Measurements from ENCODE around the gene SLC12A6. TPM values are rescaled to one million over a fixed set of nuclear protein-coding genes. Genes with fewer than 3 reads are reported as not detected.

The SLC12A6 gene
- total and polyA plus RNA-seq, 2 donors: 6.6 to 22.2 TPM

DNA sequence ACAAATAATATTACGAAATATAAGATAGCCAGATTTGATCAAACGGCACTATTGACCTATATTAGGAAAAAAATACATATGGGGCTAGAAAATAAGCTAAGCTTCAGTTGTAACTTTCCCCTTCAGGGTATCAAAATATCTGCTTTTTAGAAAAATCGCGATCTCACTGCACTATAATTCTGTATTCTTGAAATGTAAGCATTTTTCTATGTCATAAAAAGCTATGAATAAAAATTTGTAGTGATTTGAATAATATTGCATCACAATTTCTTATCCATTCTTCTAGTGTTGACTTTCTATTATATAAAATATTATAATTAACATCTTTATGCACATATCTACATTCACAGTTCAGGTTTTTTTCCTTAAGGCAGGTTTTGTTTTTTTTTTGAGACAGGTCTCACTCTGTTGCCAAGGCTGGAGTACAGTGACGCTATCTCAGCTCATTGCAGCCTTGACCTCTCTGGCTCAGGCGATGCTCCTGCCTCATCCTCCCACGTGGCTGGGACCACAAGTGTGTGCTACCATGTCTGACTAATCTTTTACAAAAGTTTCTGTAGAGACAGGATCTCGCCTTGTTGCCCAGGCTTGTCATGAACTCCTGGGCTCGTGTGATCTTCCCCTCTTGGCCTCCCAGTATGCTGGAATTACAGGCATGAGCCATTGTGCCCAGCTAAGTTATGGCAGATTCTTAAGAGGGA is 91.2 kb downstream of the SLC12A6 start:
- no peaks in the 10 kb centered on the region for H3K4me1 ChIP-seq (ENCODE audit: insufficient read depth)
- H3K27ac ChIP-seq (ENCODE audit: low read depth): no peak overlapping the region
- no peak for DNase-seq (ENCODE audit: extremely low spot score)
- 84% methylated on average over 9 of the region's 9 CpGs for WGBS
- H3K4me3 ChIP-seq (ENCODE audit: low read depth, low read length): no peak overlapping the region
- peaks cover 5% of the 10 kb centered on the region for H3K36me3 ChIP-seq (ENCODE audit: insufficient read depth)

GRCh38 chr15:34243226-34243625 is 94.4 kb downstream of the SLC12A6 start:
- Histone ChIP-seq H3K36me3 (ENCODE audit: insufficient read depth) (peaks cover 2% of the 10 kb centered on the region), H3K4me1 (ENCODE audit: insufficient read depth) (no peaks in the 10 kb centered on the region), H3K4me3 (ENCODE audit: low read depth, low read length) (no peak overlapping the region), H3K27ac (ENCODE audit: low read depth) (no peak overlapping the region)
- no peak for DNase-seq (ENCODE audit: extremely low spot score)
- 61% methylated on average over 3 of the region's 3 CpGs for WGBS

- peaks cover 2% of the 10 kb centered on the region for H3K36me3 ChIP-seq (ENCODE audit: insufficient read depth)
Measured at GRCh38 chr15:34242331-34242710, 95.3 kb downstream of the SLC12A6 start.

GRCh38 chr15:34241376-34242330 is 95.9 kb downstream of the SLC12A6 start:
- no peak for DNase-seq (ENCODE audit: extremely low spot score)
- Histone ChIP-seq H3K36me3 (ENCODE audit: insufficient read depth) (peaks cover 2% of the 10 kb centered on the region), H3K4me3 (ENCODE audit: low read depth, low read length) (no peak overlapping the region), H3K27ac (ENCODE audit: low read depth) (no peak overlapping the region), H3K4me1 (ENCODE audit: insufficient read depth) (no peaks in the 10 kb centered on the region)
- WGBS: 63% methylated on average over 1 of the region's 1 CpG

More at GRCh38 chr15:34242331-34242710, 95.3 kb downstream of the SLC12A6 start:
- Histone ChIP-seq H3K4me3 (ENCODE audit: low read depth, low read length) (no peak overlapping the region), H3K4me1 (ENCODE audit: insufficient read depth) (no peaks in the 10 kb centered on the region), H3K27ac (ENCODE audit: low read depth) (no peak overlapping the region)
- no peak for DNase-seq (ENCODE audit: extremely low spot score)
- WGBS: 87% methylated on average over 4 of the region's 4 CpGs

- Histone ChIP-seq H3K27ac (ENCODE audit: low read depth) (no peak overlapping the region), H3K4me3 (ENCODE audit: low read depth, low read length) (no peak overlapping the region), H3K4me1 (ENCODE audit: insufficient read depth) (no peaks in the 10 kb centered on the region), H3K36me3 (ENCODE audit: insufficient read depth) (peaks cover 2% of the 10 kb centered on the region)
- DNase-seq (ENCODE audit: extremely low spot score): no peak
- WGBS: 88% methylated on average over 3 of the region's 3 CpGs
Measured at GRCh38 chr15:34240537-34240936, 97.0 kb downstream of the SLC12A6 start.

- Histone ChIP-seq H3K27ac (ENCODE audit: low read depth) (peak overlapping the region; percentile 38), H3K36me3 (ENCODE audit: insufficient read depth) (peaks cover 4% of the 10 kb centered on the region), H3K4me3 (ENCODE audit: low read depth, low read length) (no peak overlapping the region), H3K4me1 (ENCODE audit: insufficient read depth) (no peaks in the 10 kb centered on the region)
- 83% methylated on average over 4 of the region's 4 CpGs for WGBS
- no peak for DNase-seq (ENCODE audit: extremely low spot score)
Measured at GRCh38 chr15:34239151-34239808, 98.3 kb downstream of the SLC12A6 start.

DNA sequence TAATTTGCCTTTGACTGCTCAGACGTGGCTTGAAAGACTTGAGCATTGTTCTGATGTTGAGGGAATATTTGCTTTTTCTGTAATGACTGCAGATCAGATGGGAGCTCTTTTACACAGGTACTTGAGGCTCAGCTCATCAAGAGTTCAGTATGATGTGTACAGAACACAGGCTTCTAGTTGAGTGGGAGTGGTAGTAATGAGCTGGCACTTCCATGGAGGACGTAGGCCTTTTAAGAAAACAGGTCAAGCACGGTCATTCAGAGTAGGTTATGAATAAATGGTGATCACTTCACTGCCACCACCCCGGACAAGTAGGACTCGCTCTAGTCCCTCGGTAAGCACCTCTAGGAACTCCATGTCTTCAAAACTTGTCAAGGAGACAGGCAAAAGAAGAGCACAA is 104.0 kb downstream of the SLC12A6 start:
- Histone ChIP-seq H3K4me1 (ENCODE audit: insufficient read depth) (no peaks in the 10 kb centered on the region), H3K27ac (ENCODE audit: low read depth) (no peak overlapping the region), H3K4me3 (ENCODE audit: low read depth, low read length) (no peak overlapping the region), H3K36me3 (ENCODE audit: insufficient read depth) (peaks cover 9% of the 10 kb centered on the region)
- 89% methylated on average over 6 of the region's 6 CpGs for WGBS
- DNase-seq (ENCODE audit: extremely low spot score): no peak

GRCh38 chr15:34223904-34224596 is 113.5 kb downstream of the SLC12A6 start:
- DNase-seq (ENCODE audit: extremely low spot score): no peak
- peak overlapping the region; percentile 66 for H3K27ac ChIP-seq (ENCODE audit: low read depth)
- H3K4me3 ChIP-seq (ENCODE audit: low read depth, low read length): peak overlapping the region; percentile 85
- peaks cover 2% of the 10 kb centered on the region for H3K4me1 ChIP-seq (ENCODE audit: insufficient read depth)
- peaks cover 3% of the 10 kb centered on the region for H3K36me3 ChIP-seq (ENCODE audit: insufficient read depth)
- 36% methylated on average over 24 of the region's 24 CpGs for WGBS

GRCh38 chr15:34217587-34218225 is 119.9 kb downstream of the SLC12A6 start:
- 84% methylated on average over 7 of the region's 7 CpGs for WGBS
- DNase-seq (ENCODE audit: extremely low spot score): no peak
- no peak overlapping the region for H3K4me3 ChIP-seq (ENCODE audit: low read depth, low read length)
- no peaks in the 10 kb centered on the region for H3K36me3 ChIP-seq (ENCODE audit: insufficient read depth)
- H3K27ac ChIP-seq (ENCODE audit: low read depth): no peak overlapping the region
- H3K4me1 ChIP-seq (ENCODE audit: insufficient read depth): no peaks in the 10 kb centered on the region

GRCh38 chr15:34216527-34217270 is 120.9 kb downstream of the SLC12A6 start:
- no peak for DNase-seq (ENCODE audit: extremely low spot score)
- H3K4me1 ChIP-seq (ENCODE audit: insufficient read depth): no peaks in the 10 kb centered on the region
- H3K4me3 ChIP-seq (ENCODE audit: low read depth, low read length): no peak overlapping the region
- H3K36me3 ChIP-seq (ENCODE audit: insufficient read depth): no peaks in the 10 kb centered on the region
- no peak overlapping the region for H3K27ac ChIP-seq (ENCODE audit: low read depth)

DNA sequence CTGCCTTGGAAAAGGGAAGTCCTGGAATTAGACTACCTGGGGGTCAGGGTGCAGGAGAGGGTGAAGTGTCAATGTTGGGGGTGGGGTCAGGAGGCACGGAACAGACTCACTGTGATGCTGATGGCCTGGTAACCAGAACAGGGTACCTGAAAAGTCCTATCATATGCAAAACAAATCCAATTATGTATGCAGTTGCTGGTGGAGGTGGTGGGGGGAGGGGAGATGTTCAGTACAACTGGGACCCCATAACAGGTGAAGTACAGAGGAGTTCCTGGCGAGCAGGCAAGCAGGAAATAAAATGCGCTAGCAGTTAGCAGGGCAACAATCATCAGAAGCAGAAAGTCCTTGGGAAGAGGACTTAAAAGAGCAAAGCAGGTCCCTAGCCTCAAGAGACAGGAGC is 123.4 kb downstream of the SLC12A6 start:
- Histone ChIP-seq H3K27ac (ENCODE audit: low read depth) (no peak overlapping the region), H3K36me3 (ENCODE audit: insufficient read depth) (no peaks in the 10 kb centered on the region), H3K4me1 (ENCODE audit: insufficient read depth) (no peaks in the 10 kb centered on the region), H3K4me3 (ENCODE audit: low read depth, low read length) (no peak overlapping the region)
- WGBS: 38% methylated on average over 3 of the region's 3 CpGs
- DNase-seq (ENCODE audit: extremely low spot score): no peak

DNA sequence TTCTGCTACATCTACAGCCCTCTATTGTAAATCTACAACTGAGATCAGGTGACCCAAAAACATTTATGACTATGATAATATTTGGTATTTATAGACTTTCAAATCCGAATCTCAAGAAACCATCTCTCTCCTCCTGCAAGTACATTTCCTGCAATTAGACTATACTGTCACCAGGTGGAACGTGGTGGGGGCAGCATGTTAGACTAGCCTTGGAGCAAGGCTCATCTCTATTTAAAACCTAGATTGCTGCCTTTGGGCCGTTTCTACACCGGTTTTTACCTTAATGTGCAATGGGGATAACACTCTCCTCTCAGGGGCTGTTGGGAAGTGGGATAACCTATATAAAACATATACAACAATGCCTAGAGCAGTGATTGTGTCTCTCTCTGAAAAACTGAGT is 123.9 kb downstream of the SLC12A6 start:
- WGBS: 32% methylated on average over 4 of the region's 4 CpGs

More for the DNA sequence above, 123.9 kb downstream of the SLC12A6 start:
- no peaks in the 10 kb centered on the region for H3K4me1 ChIP-seq (ENCODE audit: insufficient read depth)
- no peak for DNase-seq (ENCODE audit: extremely low spot score)
- no peak overlapping the region for H3K27ac ChIP-seq (ENCODE audit: low read depth)
- no peak overlapping the region for H3K4me3 ChIP-seq (ENCODE audit: low read depth, low read length)
- no peaks in the 10 kb centered on the region for H3K36me3 ChIP-seq (ENCODE audit: insufficient read depth)
